GM18873 (cell line): ENCODE measurements around the gene VPS26B.
A peak's percentile ranks its signal among the peaks of the same experiment; 100 is the strongest.
"Not testable (repeated sequence)": the region's sequence is repeated elsewhere in the genome, so short reads cannot be mapped to it uniquely, and the experiment has no call there.

ENCODE experiments used
- ATAC-seq: cut with Tn5 transposase; IDR thresholded peaks from one replicate; pipeline ENCODE4 v1.9.1; 2021; ENCODE audit warnings: mild to moderate bottlenecking, moderate library complexity, moderate number of reproducible peaks; ENCODE audit not compliant: unreplicated experiment, low FRiP score

Gene VPS26B

GRCh38 chr11:134223836-134224709 lies at the start of gene VPS26B, which contains the start of gene NCAPD3:
Gene VPS26B, plus strand, starts transcription at chr11:134224671. Its CDS starts 452 bp downstream, at chr11:134225123.
Gene NCAPD3, minus strand, starts transcription at chr11:134223967. Its CDS starts 41 bp downstream, at chr11:134223926.
- peak; percentile 69 for ATAC-seq

GRCh38 chr11:134176284-134176683 lies 48.2 kb upstream of the VPS26B start:
- no peak for ATAC-seq

GRCh38 chr11:134178032-134178674 lies 46.3 kb upstream of the VPS26B start:
- no peak for ATAC-seq

GRCh38 chr11:134181707-134182106 lies 42.8 kb upstream of the VPS26B start:
- no peak for ATAC-seq

GRCh38 chr11:134188092-134188491 lies 36.4 kb upstream of the VPS26B start:
- not testable (repeated sequence) for ATAC-seq

- no peak for ATAC-seq
These were observed 27.7 kb upstream of the VPS26B start for GRCh38 chr11:134196756-134197155.

GRCh38 chr11:134199531-134199930 lies 24.9 kb upstream of the VPS26B start:
- ATAC-seq = no peak

- no peak for ATAC-seq
These were observed 23.8 kb upstream of the VPS26B start for GRCh38 chr11:134200688-134201087.

GRCh38 chr11:134202661-134203060 lies 21.8 kb upstream of the VPS26B start:
- ATAC-seq = no peak

GRCh38 chr11:134205729-134206128 lies 18.7 kb upstream of the VPS26B start:
- ATAC-seq = no peak

GRCh38 chr11:134206185-134206584 lies 18.3 kb upstream of the VPS26B start:
- ATAC-seq = no peak

GRCh38 chr11:134207538-134208239 lies 16.8 kb upstream of the VPS26B start:
- ATAC-seq = no peak

GRCh38 chr11:134215836-134216235 lies 8.6 kb upstream of the VPS26B start:
- no peak for ATAC-seq

GRCh38 chr11:134216816-134217215 lies 7.7 kb upstream of the VPS26B start:
- ATAC-seq = no peak

- ATAC-seq = no peak
These were observed 1.4 kb upstream of the VPS26B start for GRCh38 chr11:134223121-134223520.

- peak; percentile 14 for ATAC-seq
These were observed 516 bp downstream of the VPS26B start for GRCh38 chr11:134224710-134225664.

GRCh38 chr11:134226806-134227325 lies 2.4 kb downstream of the VPS26B start:
- ATAC-seq = no peak

- peak; percentile 46 for ATAC-seq
These were observed 4.2 kb downstream of the VPS26B start for GRCh38 chr11:134228625-134229024.

- ATAC-seq = no peak
These were observed 4.8 kb downstream of the VPS26B start for GRCh38 chr11:134229126-134229790.
